ENCODE data around the gene RTN4RL1. TPM values are rescaled to one million over a fixed set of nuclear protein-coding genes. Genes with fewer than 3 reads are reported as not detected.

RTN4RL1 gene
- total and polyA plus RNA-seq, 2 of the 13 experiments (the other 11 are each of a cell fraction or from before 2014, with no cell fraction given) = 0.01 TPM; not detected in 1

GRCh38 chr17:1997927-1998742 is 27.0 kb downstream of the RTN4RL1 start:
- H3K79me2 ChIP-seq (ENCODE audit: insufficient read depth, low read length) = no peaks in the 10 kb centered on the region
- ATAC-seq = peak; percentile 70
- H3K27me3 ChIP-seq (ENCODE audit: control insufficient read depth in 1 of 2, insufficient read depth in 2 of 2, low read length in 2 of 2) = peaks cover 0 to 6% of the 10 kb centered on the region in 2 experiments; a peak in 2 of 5 replicates
- DNase-seq (ENCODE audit: low spot score) = peak; percentile 77
- BruUV-seq (replicated peaks) = no TSS peak
- no peak for FAIRE-seq
- 0% methylated on average over 17 of the region's 92 CpGs for WGBS (ENCODE audit: low lambda C conversion rate)
- in situ Hi-C loops (cut with HindIII; ENCODE audit: extremely low pct_ligation_motif_present, low pct_unique_long_range_greater_than_20kb) = no loop called here
- no peaks in the 10 kb centered on the region for H3K9me3 ChIP-seq (ENCODE audit: low read length)
- POLR2A ChIA-PET = interaction anchor here (0.6 to 3.1 kb wide), 18 partner anchors 13 to 543 kb away, joined by 3 to 18 read pairs (median 4); partner anchors contain the start of genes RILP, RTN4RL1, SERPINF1 and SMYD4
- peak overlapping the region; percentile 38 to 66 (median 60); a peak in 5 of 6 replicates for H3K4me3 ChIP-seq (replicated peaks in 1 of 3; ENCODE audit: insufficient read depth in 1 of 3, low read depth in 2 of 3, low read length in 3 of 3)
- CTCF ChIA-PET (ENCODE audit: low intra/inter-chr PET ratio, low total read pairs) = no interaction called here
- peaks cover 52% of the 10 kb centered on the region for H3K4me1 ChIP-seq (ENCODE audit: insufficient read depth, low read length)
- H3K9ac ChIP-seq (ENCODE audit: insufficient read depth, low read depth, low read length) = peak overlapping the region; percentile 60
- no peak overlapping the region for H2AFZ ChIP-seq (ENCODE audit: low read length)
- intact Hi-C loops (cut with micrococcal nuclease; ENCODE audit: unreplicated experiment) = no loop called here
- H3K4me2 ChIP-seq (ENCODE audit: low read depth, low read length) = peak overlapping the region; percentile 83
- H3K27ac ChIP-seq (ENCODE audit: extremely low read length, insufficient read depth, low read length) = peak overlapping the region; percentile 70
- H3K36me3 ChIP-seq (replicated peaks in 1 of 2; ENCODE audit: control insufficient read depth in 1 of 2, insufficient read depth in 2 of 2, low read length in 2 of 2) = no peaks in the 10 kb centered on the region
- no peaks in the 10 kb centered on the region for H4K20me1 ChIP-seq (ENCODE audit: insufficient read depth, low read length)
- TF ChIP-seq FUBP1 (CRISPR knock-in tag; IDR thresholded peaks at IDR 0.05; ENCODE audit: borderline replicate concordance) = no peak
- no peak for TF ChIP-seq ZNF407 (CRISPR knock-in tag; IDR thresholded peaks at IDR 0.05; ENCODE audit: not compliant biosample characterization)
- TF ChIP-seq NONO (IDR thresholded peaks at IDR 0.05) = no peak
- 0 out of 2 replicates have a peak, but pooled peaks have one; percentile 34 for TF ChIP-seq NONO (CRISPR knock-in tag; conservative IDR thresholded peaks at IDR 0.05)
- no peak for TF ChIP-seq BHLHE40 (IDR thresholded peaks at IDR 0.05; ENCODE audit: low read length)
- TF ChIP-seq, protein P1, sequence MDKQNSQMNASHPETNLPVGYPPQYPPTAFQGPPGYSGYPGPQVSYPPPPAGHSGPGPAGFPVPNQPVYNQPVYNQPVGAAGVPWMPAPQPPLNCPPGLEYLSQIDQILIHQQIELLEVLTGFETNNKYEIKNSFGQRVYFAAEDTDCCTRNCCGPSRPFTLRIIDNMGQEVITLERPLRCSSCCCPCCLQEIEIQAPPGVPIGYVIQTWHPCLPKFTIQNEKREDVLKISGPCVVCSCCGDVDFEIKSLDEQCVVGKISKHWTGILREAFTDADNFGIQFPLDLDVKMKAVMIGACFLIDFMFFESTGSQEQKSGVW (CRISPR knock-in tag; IDR thresholded peaks at IDR 0.05; ENCODE audit: borderline replicate concordance) = no peak
- TF ChIP-seq SNAPC5 (CRISPR knock-in tag; IDR thresholded peaks at IDR 0.05; ENCODE audit: borderline replicate concordance) = no peak
- TF ChIP-seq RFX5 (IDR thresholded peaks at IDR 0.05; ENCODE audit: low read depth, low read length) = no peak
- TF ChIP-seq CREB1 (IDR thresholded peaks at IDR 0.05) = no peak
- TF ChIP-seq CREB1 (CRISPR knock-in tag; IDR thresholded peaks at IDR 0.05) = no peak
- TF ChIP-seq FOXK2 (IDR thresholded peaks at IDR 0.05) = no peak

Measured in HepG2 (cell line).